NCI-H510A treated with DMSO at 0.1 percent for 48 hours (cell line): Measurements from ENCODE around the gene USP48.

ENCODE experiments used
- DNase-seq: peaks from one replicate; lab custom pipeline; 2025; lab: John Stamatoyannopoulos, UW

The USP48 gene

DNA sequence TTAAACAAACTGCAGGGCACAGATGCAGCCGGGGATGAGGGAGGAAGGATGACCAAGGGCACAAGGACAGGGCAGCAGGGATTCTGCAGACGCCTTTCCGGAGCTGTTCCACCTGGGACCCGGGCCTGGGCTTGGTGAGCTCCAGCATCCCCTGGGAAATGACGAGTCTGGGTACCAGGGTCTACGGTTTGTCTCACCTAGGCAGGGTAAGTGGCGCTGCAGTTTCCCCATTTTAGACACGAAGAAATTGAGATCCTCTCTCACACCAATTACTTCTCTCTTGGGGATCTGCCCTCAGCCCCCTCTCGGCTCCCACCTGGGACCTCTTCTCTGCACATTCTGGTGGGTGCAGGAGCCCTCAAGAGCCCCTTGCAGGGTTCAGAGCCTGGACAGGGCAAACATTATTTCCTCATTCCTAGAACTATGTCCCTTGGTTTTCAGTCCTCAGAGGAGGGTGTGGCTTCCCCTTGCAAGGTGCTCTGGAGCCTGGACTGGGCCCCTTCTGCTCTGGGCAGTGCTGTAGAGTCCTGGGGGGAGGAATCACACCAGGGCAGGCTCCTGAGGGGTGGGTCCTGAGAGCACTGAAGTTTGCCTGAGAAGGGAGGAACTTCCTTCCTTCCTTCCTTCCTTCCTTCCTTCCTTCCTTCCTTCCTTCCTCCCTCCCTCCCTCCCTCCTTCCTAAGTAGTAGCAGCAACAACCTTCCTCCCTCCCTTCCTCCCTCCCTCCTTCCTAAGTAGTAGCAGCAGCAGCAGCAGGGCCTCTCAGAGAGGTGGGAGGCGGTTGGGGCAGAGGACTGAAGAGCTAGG lies 129.8 kb downstream of the USP48 start:
- DNase-seq = no peak

DNA sequence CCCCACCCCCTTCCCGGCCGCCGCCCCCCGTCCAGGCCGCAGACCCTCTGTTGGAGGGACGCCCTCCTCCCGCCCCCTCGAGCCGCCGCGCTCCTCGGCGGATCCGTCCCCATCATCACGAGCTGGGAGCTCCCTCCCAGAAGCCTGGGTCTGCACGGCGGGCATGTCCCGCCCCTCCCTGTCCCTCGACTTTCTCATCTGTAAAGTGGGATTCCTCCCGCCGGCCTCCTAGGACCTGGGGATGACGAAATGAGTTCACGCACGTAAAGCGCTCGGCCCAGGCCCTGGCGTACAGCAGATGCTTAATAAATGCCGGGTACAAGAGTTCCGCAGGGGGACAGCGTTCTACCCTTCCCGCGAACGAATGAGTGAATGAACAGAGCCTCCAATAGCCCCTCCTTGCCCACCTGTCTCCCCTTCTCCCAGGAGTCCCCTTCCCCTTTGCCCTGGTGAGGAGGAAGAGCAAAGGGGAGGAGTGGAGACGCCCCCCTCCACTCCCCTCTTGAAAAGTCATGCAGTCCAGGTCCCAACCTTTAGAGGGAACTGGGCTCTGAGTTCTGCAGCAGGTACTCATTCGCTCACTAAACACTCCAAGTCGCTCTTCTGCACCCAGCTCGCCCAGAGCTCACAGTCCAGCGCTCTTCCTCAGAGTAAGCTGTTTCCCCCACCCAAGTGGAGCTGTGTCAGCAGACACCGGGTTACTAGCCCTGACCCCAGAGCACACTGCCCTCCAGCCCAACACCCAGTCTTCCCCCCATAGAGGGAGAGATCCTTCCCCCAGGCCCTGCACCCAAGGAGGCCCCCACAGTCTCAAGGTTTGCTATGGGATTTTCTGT lies 130.6 kb downstream of the USP48 start:
- DNase-seq = no peak

DNA sequence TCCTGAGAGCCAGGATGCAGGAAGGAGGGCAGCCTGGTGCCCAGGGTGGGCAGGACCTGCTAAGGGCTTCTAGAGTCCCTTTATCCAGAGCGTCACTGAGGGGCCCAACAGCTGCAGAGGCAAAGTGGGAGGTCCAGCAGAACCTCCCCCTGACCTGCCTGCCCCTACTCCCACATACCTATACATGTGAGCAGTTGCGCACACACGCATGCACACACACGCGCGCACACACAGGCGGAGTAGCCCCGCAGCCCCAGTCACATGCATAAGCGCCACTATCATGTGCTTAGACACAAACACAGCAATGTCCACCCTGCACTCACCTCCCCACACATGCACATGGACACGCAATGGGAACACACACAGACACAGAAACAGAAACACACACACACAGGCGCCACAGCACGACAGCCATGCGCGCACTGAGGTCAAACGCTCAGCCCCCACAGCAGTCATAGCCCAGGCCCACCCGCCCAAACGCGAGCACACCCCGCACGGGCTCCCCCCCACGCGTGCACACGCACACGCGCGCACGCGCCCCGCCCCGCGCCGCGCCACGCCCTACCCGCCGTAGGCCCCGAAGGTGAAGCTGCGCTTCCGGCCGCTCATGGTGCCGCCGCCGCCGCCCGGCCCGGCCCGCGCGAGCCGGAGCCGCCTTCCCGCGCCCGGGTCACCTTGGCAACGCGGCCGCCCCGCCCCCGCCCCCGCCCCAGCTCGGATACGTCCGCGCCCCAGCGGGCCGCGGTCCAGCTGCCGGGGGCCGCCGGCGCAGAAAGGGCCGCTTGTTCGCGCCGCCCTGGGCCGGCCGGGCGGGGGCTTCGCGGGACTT lies 131.5 kb downstream of the USP48 start:
- peak; percentile 27 for DNase-seq

DNA sequence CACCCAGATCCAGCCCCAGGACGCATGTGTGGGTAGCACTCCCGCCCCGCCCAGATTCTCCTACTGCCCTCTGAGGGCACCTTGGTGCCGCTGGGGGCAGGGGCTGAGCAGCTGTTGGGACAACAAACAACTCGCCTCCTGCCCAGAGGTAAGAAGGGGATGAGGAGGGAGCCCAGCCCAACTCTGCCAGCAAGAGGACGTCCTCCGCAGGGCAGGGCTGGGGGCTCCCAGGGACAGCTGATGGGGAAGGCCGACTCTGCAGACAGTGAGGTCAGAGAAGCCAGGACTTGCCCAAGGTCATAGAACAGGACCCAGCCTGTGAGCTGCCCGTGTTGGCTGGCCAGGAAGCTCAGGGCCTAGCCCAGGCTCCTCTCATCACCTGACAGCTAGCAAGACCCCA lies 132.5 kb downstream of the USP48 start:
- no peak for DNase-seq

DNA sequence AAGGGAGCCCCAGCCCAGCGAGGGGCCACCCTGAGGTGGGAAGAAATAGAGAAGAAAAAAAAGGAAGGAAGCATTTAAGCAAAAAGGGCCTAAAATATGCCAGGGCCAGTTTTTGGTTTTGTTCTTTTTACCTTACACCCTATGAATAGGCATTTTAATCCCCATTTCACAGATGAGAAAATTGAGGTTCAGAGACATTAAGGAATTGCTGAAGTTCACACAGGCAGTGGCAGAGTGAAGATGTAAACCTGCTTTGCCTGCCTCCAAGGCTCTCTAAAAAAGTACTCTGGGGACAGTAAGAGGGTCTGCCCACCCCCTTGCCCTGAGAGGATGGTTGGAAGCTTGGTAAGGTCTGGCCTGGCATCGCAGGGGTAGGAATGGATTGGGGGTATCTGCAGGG lies 133.6 kb downstream of the USP48 start:
- DNase-seq = no peak

DNA sequence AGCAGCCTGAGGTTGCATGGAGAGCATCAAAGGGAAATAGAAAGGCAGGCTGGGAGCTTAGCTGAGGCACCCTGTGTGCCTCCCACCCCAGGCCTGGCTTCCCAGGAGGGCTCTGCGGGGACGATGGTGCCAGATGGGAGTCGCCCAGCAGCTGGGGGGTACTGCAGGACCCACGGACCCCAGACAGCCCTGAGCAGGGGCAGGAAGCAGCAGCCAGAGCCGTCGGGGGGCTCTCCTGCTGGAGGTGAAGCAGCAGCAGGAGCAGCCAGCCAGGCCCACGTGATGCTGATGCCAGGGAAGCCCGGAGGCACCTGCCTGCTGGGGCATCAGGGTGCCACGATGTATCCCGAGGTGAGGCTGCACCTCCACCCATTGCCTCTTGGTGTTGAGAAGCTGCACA lies 134.2 kb downstream of the USP48 start:
- DNase-seq = no peak

DNA sequence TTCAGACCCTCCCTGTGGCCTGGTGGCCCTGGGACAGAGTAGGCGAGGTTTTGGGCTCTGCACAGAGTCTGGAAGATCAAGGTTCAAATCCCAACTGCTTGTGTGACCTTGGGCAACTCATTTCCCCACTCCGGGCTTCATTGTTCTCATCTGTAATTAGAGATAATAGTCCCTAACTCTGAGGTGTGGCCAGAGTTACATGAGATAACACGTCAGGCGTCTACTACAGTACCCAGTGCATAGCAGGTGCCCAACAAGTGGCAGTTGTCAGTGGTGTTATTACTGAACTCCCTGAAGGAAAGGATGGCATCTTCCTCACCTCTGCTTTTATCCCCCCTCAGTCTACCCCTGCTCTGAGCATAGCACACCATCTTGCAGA lies 134.6 kb downstream of the USP48 start:
- no peak for DNase-seq

DNA sequence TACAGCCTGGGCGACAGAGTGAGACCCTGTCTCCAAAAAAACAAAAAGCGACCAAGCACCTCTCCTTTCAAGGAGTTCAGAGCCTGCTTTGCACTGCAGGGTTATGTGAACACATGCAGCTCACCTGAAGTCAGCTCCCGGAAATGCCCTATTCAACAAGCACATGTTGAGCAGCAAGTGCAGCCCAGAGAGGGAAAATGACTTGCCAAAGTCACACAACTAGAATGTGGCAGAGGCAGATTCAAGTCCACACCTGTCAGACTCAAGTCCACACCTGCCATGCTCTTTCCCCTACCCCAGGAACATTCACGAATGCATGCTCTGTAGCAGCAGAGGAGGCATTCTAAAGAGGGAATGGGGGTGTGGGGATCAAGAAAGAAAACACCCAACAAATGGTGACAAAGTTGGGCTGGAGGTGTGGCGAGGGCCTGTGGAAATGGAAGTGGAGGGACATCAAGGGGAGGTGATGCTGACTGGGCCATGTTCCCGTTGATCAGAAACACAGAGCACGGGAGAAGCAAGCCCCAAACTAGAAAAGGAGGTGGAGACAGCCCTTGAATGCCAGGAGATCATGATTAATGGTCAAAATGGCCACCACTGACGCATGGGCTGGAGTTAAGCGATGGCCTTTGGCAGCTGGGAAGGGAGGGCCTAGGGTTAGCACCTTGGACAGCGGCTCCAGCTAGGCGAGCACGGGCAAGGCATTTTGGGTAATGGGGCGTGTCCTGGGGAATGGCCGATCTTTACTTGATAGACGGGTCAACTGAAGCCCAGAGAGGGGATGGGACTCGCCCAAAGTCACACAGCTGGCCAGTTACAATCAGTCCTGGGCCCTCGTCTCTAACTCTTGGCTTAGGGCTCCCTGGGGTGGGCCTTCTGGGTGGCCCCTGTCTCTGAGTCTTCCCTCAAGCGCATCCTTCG lies 135.3 kb downstream of the USP48 start:
- no peak for DNase-seq

DNA sequence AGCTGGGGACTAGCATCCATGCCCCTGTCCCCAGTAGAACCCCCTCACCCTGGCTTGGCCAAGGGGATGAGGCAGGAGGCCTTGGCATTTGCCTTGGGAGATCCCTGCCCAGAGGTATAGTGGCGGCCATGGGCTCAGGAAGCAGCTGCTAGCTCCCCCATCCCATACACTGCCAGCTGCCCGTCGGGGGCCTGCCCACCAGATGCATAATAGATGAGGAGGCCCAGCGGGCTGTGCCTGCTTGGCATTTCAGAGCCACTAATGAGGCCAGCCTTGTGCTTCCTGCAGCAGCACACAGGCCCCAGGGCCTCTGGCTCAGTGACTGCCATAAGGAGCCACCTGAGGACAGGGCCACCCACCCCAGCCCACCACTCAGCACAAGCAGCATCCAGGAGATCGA lies 137.4 kb downstream of the USP48 start:
- DNase-seq = no peak

DNA sequence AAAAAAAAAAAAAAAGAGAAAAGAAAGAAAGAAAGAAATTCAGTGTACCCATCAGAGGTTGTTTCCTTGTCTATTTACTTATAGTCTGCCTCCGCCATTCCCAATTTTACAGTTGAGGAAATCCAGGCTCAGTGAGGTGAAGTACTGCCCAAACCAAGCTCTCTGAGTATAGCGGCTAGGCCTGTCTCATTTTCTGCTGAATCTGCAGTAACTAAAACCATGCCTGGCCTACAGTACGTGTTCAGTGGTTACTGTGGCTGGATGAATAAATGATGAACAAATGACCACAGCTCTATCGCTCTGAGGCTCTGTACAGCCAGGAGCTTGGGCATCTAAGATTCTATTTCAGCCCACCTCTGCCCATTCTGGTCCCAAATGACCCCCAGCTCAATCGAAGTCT lies 138.0 kb downstream of the USP48 start:
- DNase-seq = no peak

DNA sequence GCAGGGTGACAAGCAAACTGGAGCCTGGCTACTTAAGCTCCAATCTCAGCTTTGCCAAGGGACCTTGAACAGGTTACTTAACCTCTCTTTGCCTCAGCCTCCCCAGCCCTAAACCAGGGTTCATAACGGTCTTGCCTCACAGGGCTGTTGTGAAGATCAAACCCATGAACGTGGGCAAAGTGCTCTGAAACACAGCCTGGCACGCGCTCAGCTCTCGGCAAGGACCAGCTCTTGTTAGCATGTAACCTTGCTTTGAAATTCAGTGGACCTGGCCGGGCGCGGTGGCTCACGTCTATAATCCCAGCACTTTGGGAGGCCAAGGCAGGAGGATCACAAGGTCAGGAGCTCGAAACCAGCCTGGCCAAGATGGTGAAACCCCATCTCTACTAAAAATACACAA lies 138.6 kb downstream of the USP48 start:
- DNase-seq = no peak

DNA sequence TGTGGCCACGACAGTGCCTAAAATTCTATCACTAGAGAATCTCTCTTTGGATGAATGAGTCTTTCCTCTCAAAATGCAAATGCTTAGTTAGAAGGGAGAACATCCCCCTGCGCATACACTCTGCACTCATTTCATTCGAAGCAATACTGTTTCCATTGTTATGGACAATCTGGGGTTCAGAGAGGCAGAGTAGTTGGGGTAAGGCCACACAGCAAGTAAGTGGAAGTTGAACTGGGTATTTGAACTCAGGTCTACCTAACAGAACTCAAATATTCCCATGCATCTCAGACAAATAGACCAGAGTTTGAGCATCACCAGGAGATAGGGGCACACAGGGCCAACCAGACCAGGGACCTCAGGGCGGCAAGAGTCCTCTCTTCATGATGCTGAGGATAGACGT lies 139.3 kb downstream of the USP48 start:
- DNase-seq = no peak

DNA sequence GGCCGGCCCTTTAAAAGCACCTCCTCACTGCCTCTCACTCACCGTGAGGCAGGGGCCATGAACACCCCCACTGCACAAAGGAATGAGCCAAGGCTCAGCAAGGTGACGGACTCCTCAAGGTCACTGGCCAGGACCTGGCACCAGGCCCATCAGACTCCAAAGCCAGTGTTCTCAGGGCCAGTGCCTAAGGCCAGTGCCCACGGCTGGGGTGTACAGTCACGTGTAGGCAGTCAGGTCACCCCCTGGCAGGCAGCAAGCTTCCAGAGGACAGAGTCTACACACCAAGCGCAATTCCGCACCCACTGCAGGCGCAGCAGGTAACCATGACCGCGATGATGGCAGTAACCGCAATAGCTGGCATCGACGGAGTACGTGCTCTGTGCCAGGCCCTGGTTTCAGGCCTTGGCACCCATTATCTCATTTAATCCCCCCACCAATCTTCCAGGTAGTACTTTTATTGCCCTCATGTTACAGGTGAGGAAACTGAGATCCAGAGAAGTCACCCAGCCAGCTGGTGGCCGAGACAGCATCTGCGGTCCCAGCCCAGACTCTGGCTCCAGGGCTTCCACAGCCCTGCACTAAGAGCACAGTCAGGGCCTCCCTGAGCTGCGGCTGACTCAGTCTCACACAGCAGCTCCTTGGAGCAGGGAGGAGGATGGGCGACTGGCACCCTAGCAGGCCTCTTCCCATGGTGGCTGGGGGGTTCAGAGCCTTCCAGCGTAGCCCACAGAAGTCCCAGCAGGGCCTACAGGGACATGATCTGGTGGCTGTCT lies 140.8 kb downstream of the USP48 start:
- DNase-seq = no peak

DNA sequence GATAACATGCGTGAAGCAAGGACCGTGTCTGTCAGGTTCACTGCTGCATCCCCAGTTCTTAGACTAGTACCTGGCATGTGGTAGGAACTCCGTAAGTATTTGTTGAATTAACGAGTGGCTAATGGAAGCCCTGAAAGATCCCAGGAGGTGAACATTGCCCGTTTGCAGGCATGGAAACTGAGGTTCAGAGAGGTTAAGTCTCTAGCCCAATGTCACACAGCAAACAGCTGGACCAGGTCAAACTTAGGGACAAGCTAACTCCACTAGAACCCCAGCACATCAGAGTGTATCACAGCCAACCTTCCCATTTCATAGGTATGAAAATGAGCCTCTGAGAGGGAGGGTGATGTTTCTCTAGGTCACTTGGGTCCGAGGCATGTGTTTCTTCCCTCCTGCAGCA lies 141.4 kb downstream of the USP48 start:
- no peak for DNase-seq

DNA sequence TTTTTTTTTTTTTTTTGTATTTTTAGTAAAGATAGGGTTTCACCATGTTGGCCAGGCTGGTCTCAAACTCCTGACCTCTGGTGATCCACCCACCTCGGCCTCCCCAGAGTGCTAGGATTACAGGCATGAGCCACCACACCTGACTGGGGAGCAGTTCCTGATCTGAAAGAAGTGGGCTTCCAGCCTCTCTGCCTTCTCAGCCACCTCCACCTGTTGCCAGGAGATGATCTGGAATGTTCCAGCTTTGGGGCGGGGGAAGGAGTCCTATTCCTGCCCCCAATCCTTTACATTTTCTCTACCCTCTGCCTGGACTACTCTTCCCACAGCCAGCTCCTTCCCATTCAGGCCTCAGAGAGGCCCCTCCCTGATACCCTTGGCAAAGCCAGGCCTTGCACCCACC lies 141.9 kb downstream of the USP48 start:
- no peak for DNase-seq

DNA sequence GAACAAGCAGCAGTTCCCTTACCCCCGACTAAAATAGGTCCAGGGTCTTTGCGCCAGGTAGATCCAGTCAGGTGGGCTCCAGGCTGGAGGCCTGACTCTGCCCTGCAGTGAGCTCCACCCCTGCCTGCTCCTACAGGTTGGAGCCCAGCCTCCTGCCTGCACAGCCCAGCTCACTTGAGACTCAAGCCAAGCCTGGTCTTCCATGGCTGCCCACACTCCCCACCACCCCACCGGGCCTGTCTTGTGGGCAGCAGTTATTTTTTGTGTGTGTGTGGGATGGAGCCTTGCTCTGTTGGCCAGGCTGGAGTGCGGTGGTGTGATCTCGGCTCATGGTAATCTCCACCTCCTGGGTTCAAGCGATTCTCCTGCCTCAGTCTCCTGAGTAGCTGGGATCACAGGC lies 142.3 kb downstream of the USP48 start:
- no peak for DNase-seq

DNA sequence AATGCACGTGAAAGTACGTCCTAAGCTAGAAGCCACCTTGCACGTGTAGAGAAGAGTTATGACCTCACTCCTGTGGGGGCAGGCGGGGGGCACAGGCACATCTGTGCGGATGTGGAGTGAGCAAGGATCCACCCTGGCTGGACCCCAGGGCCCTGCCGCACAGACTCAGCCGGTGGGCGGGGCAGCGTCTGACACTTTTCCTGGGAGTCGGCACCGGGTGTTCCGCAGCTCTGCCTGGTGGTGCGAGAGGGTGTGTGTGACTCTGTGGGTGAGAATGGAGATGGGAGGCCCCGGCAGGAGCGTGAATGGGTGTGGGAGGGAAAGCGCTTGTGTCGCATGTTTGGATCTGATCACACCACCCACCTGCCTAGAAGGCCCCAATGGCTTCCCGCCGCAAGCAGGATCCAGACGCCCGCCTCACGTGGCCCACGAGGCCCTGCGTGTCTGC lies 143.3 kb downstream of the USP48 start:
- no peak for DNase-seq

DNA sequence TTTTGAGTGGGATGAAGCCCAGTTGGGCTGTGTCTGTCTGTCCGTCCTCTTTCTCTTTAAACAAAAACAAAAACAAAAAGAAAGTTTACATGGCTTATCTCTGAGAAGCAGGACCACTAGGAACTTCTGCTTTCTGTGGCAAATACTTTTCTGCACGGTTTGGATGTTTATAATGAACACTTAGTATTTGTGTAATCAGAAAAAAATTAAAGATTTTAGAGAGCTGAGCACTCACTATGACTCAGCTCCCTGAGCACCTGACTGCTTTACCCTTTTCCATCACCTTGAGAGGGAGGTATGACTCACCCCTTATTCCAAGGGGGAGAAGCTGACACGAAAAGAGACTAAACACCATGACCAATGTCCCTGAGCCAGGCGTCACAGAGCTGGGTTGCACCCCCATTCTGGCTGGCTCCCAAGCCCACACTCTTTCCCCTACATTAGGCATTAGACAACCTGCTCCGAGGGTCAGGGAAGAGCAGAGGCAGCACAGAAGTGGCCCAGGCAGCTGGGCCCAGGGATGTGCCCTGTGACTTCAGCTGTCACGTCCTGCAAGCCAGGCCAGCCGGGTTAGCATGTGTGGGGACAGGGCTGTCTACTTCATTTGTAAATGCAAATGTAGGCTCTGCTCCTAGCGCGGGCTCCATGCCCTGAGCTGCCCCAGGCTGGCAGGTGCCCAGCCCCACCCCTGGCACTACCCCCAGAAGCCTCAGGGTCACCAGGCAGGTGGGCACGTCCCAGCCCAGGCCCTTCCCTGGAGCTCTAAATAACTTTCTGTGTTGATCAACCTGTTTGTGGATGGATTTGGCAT lies 144.2 kb downstream of the USP48 start:
- DNase-seq = no peak

DNA sequence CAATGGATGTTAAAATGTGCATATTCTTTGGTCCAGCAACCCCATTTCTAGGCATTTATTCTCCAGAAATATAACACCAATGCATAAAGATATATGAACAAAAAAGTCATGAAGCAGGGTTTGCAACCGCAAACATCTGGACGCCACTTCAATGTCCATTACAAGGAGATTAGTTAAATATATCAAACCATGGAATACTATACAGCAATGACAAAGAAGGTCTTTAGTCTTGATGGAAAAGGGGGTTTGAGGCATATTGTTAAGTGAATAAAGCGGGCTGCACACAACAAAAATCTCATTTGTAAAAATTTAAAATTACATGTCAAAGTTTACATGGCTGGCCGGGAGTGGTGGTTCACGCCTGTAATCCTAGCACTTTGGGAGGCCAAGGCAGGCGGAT lies 145.4 kb downstream of the USP48 start:
- no peak for DNase-seq

DNA sequence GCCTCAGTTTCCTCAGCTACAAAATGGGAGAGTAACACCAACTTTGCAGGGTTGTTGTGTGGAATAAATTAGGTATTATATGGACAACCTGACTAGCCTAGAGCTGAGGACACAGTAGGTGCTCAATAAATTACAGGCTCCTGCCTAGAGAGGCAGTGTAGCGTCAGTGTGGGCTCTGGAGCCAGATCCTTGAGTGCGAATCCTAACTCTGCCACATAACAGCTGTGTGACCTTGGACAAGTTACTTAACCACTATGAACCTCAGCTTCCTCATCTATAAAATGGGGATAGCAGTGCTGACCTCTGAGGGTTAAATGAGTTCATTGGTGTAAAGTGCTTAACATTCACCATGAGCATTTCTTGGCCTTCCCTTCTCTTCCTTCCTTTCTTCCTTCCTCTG lies 146.9 kb downstream of the USP48 start:
- no peak for DNase-seq
